ENCODE results near the gene ABCA5. TPM values are rescaled to one million over a fixed set of nuclear protein-coding genes. Genes with fewer than 3 reads are reported as not detected.

The ABCA5 gene
- total and polyA plus RNA-seq, 5 donors, result 11.3 to 20.7 (median 18.6) TPM

DNA sequence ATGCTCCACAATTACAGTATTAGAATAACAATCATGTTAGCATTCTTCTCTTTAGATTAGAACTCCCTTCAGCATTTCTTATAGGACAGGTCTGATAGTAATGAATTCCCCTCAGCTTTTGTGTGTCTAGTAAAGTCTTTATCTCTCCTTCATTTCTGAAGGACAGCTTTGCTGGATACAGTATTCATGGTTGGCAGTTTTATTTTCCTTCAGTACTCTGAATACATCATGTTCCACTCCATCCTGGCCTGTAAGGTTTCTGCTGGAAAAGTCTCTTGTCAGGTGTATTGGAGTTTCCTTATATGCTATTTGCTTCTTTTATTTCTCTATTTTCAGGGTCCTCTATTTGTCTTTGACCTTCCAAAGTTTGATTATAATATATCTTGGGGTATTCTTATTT lies 94.3 kb downstream of the ABCA5 start:
- ATAC-seq (no peak), DNase-seq (no peak)
- H3K27me3 ChIP-seq (ENCODE audit: control insufficient read depth, insufficient read depth), result no peaks in the 10 kb centered on the region
- no peaks in the 10 kb centered on the region for H3K9me3 ChIP-seq (ENCODE audit: control insufficient read depth, low read length)
- H3K4me3 ChIP-seq (ENCODE audit: low read length), result no peak overlapping the region
- no peak overlapping the region for H3K27ac ChIP-seq (ENCODE audit: low read length)
- no peaks in the 10 kb centered on the region for H3K4me1 ChIP-seq (ENCODE audit: control insufficient read depth, insufficient read depth, low read length)
- intact Hi-C loops (cut with DNase I), result loop anchor here in 3 of 4 donors (10.0 kb wide), 2 partner anchors 168 to 258 kb away; partner anchors contain the start of gene ABCA9 (in 2 of the 3)

- no peak for ATAC-seq
- Histone ChIP-seq H3K9me3 (ENCODE audit: control insufficient read depth, low read length) (no peaks in the 10 kb centered on the region), H3K27ac (ENCODE audit: low read length) (no peak overlapping the region), H3K4me3 (ENCODE audit: low read length) (no peak overlapping the region), H3K4me1 (ENCODE audit: control insufficient read depth, insufficient read depth, low read length) (no peaks in the 10 kb centered on the region), H3K27me3 (ENCODE audit: control insufficient read depth, insufficient read depth) (no peaks in the 10 kb centered on the region)
- no peak for DNase-seq
- intact Hi-C loops (cut with DNase I), result loop anchor here in 3 of 4 donors (10.0 kb wide), 2 partner anchors 167 to 257 kb away; partner anchors contain the start of gene ABCA9 (in 2 of the 3)
- WGBS, result 93% methylated on average over 1 of the region's 1 CpG
Observed at GRCh38 chr17:69231521-69231920, 95.4 kb downstream of the ABCA5 start.

DNA sequence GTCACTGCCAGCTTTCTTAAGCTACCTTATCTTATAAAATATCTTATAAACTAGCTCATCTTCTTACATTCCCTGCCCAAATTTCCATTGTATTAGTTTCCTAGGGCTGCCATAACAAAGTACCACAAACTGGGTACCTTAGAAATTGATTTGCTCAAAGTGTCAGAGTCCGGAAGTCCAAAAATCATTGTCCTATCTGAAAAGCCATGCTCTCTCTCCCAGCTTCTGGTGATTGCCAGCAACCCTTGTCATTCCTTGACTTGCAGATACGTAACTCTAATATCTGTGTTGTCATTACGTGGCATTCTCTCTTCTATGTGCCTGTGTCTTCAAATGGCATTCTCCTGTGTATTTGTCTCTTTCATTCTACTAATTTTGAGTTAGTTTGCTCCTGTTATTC lies 96.0 kb downstream of the ABCA5 start:
- no peak for ATAC-seq
- no peaks in the 10 kb centered on the region for H3K27me3 ChIP-seq (ENCODE audit: control insufficient read depth, insufficient read depth)
- intact Hi-C loops (cut with DNase I), result loop anchor here in 3 of 4 donors (10.0 kb wide), 2 partner anchors 166 to 256 kb away; partner anchors contain the start of gene ABCA9 (in 2 of the 3)
- H3K4me1 ChIP-seq (ENCODE audit: control insufficient read depth, insufficient read depth, low read length), result no peaks in the 10 kb centered on the region
- 95% methylated on average over 3 of the region's 3 CpGs for WGBS
- no peaks in the 10 kb centered on the region for H3K9me3 ChIP-seq (ENCODE audit: control insufficient read depth, low read length)
- no peak overlapping the region for H3K27ac ChIP-seq (ENCODE audit: low read length)
- H3K4me3 ChIP-seq (ENCODE audit: low read length), result no peak overlapping the region
- no peak for DNase-seq

GRCh38 chr17:69228576-69228975 lies 98.4 kb downstream of the ABCA5 start, which contains the start of gene ABCA10:
Gene ABCA10, minus strand, starts transcription at chr17:69228824. Its CDS starts 3,466 bp downstream, at chr17:69225358.
- WGBS, result 63% methylated on average over 1 of the region's 1 CpG
- Histone ChIP-seq H3K4me1 (ENCODE audit: control insufficient read depth, insufficient read depth, low read length) (no peaks in the 10 kb centered on the region), H3K9me3 (ENCODE audit: control insufficient read depth, low read length) (no peaks in the 10 kb centered on the region), H3K4me3 (ENCODE audit: low read length) (peak within 1 kb of the TSS; percentile 54), H3K27ac (ENCODE audit: low read length) (no peak within 1 kb of the TSS), H3K27me3 (ENCODE audit: control insufficient read depth, insufficient read depth) (no peaks in the 10 kb centered on the region)
- no peak for DNase-seq
- ATAC-seq, result peak in 1 of 2 donors; percentile 57
- intact Hi-C loops (cut with DNase I), result no loop called here

GRCh38 chr17:69228018-69228417 lies 98.9 kb downstream of the ABCA5 start:
- peak overlapping the region; percentile 38 for H3K4me3 ChIP-seq (ENCODE audit: low read length)
- intact Hi-C loops (cut with DNase I), result no loop called here
- H3K4me1 ChIP-seq (ENCODE audit: control insufficient read depth, insufficient read depth, low read length), result no peaks in the 10 kb centered on the region
- ATAC-seq, result no peak
- H3K27ac ChIP-seq (ENCODE audit: low read length), result no peak overlapping the region
- no peak for DNase-seq
- no peaks in the 10 kb centered on the region for H3K9me3 ChIP-seq (ENCODE audit: control insufficient read depth, low read length)
- no peaks in the 10 kb centered on the region for H3K27me3 ChIP-seq (ENCODE audit: control insufficient read depth, insufficient read depth)

DNA sequence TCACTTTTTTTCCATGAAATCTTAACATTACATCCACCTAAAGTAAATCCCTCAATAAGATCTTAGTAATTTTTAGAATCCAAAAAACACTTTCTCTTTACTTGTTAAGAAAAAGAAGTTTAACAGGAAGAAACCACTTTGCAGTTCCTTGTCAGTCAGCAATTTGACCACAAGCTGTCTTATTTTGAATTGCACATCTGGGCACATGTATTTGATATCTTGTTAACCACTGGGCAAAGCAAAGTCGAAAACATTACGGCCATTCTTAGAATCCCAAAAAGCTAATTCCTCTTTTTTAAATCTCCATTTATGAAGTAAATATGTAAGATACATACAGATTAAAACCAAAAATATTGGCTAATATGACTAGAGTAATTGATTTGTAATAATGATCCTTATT lies 99.4 kb downstream of the ABCA5 start:
- H3K4me3 ChIP-seq (ENCODE audit: low read length), result peak overlapping the region; percentile 31
- 63% methylated on average over 2 of the region's 2 CpGs for WGBS
- no peaks in the 10 kb centered on the region for H3K4me1 ChIP-seq (ENCODE audit: control insufficient read depth, insufficient read depth, low read length)
- no peak overlapping the region for H3K27ac ChIP-seq (ENCODE audit: low read length)
- intact Hi-C loops (cut with DNase I), result no loop called here
- ATAC-seq, result no peak
- H3K27me3 ChIP-seq (ENCODE audit: control insufficient read depth, insufficient read depth), result no peaks in the 10 kb centered on the region
- no peak for DNase-seq
- H3K9me3 ChIP-seq (ENCODE audit: control insufficient read depth, low read length), result no peaks in the 10 kb centered on the region

- 69% methylated on average over 3 of the region's 3 CpGs for WGBS
Observed at GRCh38 chr17:69223809-69224208, 103.1 kb downstream of the ABCA5 start.

DNA sequence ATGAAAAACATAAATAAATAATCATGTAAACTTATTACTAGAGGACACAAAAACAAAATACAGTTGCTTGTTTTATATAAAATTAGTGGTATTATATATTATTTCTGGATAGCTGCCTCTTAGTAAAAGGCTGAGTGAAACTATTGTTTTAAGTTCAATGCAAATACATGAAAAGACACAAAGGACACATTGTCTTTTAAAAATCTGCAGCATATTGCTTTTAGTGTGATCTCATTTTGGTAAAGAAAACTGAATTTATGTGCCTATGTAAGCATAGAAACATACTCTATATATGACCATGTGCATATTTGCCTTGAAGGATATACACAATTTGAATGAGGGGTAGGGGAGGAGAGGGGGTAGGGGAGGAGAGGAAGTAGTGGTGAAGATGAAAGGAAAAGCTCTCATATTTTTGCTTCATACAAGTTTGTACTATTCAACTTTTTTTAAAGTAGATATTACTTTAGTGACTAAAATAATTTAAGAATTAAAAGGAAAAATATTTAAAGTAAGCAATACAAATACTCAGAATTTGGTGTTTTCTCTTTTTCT lies 104.2 kb downstream of the ABCA5 start:
- no peaks in the 10 kb centered on the region for H3K27me3 ChIP-seq (ENCODE audit: control insufficient read depth, insufficient read depth)
- H3K4me1 ChIP-seq (ENCODE audit: control insufficient read depth, insufficient read depth, low read length), result no peaks in the 10 kb centered on the region
- intact Hi-C loops (cut with DNase I), result no loop called here
- H3K4me3 ChIP-seq (ENCODE audit: low read length), result no peak overlapping the region
- no peak for DNase-seq
- H3K9me3 ChIP-seq (ENCODE audit: control insufficient read depth, low read length), result no peaks in the 10 kb centered on the region
- H3K27ac ChIP-seq (ENCODE audit: low read length), result no peak overlapping the region
- no peak for ATAC-seq

More at GRCh38 chr17:69223809-69224208, 103.1 kb downstream of the ABCA5 start:
- no peaks in the 10 kb centered on the region for H3K9me3 ChIP-seq (ENCODE audit: control insufficient read depth, low read length)
- H3K4me3 ChIP-seq (ENCODE audit: low read length), result peak overlapping the region; percentile 25
- intact Hi-C loops (cut with DNase I), result no loop called here
- ATAC-seq (no peak), DNase-seq (no peak)
- H3K27me3 ChIP-seq (ENCODE audit: control insufficient read depth, insufficient read depth), result no peaks in the 10 kb centered on the region
- H3K4me1 ChIP-seq (ENCODE audit: control insufficient read depth, insufficient read depth, low read length), result no peaks in the 10 kb centered on the region
- H3K27ac ChIP-seq (ENCODE audit: low read length), result no peak overlapping the region

- 57% methylated on average over 1 of the region's 1 CpG for WGBS
Observed at GRCh38 chr17:69220098-69220497, 106.8 kb downstream of the ABCA5 start.

GRCh38 chr17:69218986-69219385 lies 107.9 kb downstream of the ABCA5 start:
- DNase-seq (no peak), ATAC-seq (no peak)
- Histone ChIP-seq H3K4me3 (ENCODE audit: low read length) (no peak overlapping the region), H3K27me3 (ENCODE audit: control insufficient read depth, insufficient read depth) (no peaks in the 10 kb centered on the region), H3K9me3 (ENCODE audit: control insufficient read depth, low read length) (no peaks in the 10 kb centered on the region), H3K4me1 (ENCODE audit: control insufficient read depth, insufficient read depth, low read length) (no peaks in the 10 kb centered on the region), H3K27ac (ENCODE audit: low read length) (no peak overlapping the region)
- WGBS, result 86% methylated on average over 3 of the region's 3 CpGs
- intact Hi-C loops (cut with DNase I), result no loop called here

More at GRCh38 chr17:69220098-69220497, 106.8 kb downstream of the ABCA5 start:
- DNase-seq, result no peak
- Histone ChIP-seq H3K9me3 (ENCODE audit: control insufficient read depth, low read length) (no peaks in the 10 kb centered on the region), H3K27me3 (ENCODE audit: control insufficient read depth, insufficient read depth) (no peaks in the 10 kb centered on the region), H3K4me3 (ENCODE audit: low read length) (no peak overlapping the region), H3K4me1 (ENCODE audit: control insufficient read depth, insufficient read depth, low read length) (no peaks in the 10 kb centered on the region), H3K27ac (ENCODE audit: low read length) (no peak overlapping the region)
- no peak for ATAC-seq
- intact Hi-C loops (cut with DNase I), result no loop called here

DNA sequence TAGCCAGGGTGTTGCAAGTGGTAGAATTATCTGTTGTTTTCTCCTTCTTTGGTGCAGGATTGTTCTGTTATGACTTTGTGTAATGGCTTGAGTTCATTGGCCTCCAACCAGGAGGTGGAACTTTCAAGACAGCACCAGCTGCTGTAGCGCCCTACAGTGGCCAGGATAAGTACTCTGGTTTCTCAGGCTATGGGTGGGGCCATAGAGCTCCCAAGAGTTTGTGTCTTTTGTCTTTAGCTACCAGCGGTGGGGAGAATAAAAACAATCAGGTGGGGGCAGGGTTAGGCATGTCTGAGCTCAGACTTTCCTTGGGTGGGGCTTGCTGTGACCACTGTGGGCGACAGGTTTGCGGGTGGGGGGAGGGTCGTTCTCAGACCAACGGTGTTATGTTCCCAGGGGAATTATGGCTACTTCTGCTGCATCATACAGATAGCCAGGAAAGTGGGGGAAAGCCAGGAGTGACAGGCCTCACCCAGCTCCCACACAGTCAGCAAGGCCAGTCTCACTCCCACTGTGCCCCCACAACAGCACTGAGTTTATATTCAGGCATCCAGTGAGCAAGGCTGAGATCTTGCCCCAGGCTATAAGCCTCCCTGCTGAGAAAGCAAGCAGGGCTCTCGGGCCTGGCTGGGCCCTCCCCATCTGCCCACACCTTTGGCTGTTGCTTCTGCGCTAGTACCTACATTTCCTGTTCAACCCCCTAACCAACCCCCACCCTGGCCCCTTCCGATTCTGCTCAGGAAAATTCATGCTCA lies 113.7 kb downstream of the ABCA5 start:
- no peak for ATAC-seq
- intact Hi-C loops (cut with DNase I), result no loop called here
- Histone ChIP-seq H3K4me1 (ENCODE audit: control insufficient read depth, insufficient read depth, low read length) (no peaks in the 10 kb centered on the region), H3K4me3 (ENCODE audit: low read length) (no peak overlapping the region), H3K9me3 (ENCODE audit: control insufficient read depth, low read length) (no peaks in the 10 kb centered on the region), H3K27ac (ENCODE audit: low read length) (no peak overlapping the region), H3K27me3 (ENCODE audit: control insufficient read depth, insufficient read depth) (no peaks in the 10 kb centered on the region)
- DNase-seq, result peak in 1 of 3 donors; percentile 13
- 91% methylated on average over 9 of the region's 9 CpGs for WGBS
